HG03439 (cell line): ENCODE measurements around the gene ZBP1.
"Not testable (repeated sequence)": the region's sequence is repeated elsewhere in the genome, so short reads cannot be mapped to it uniquely, and the experiment has no call there.

Experiments used
- ATAC-seq: cut with Tn5 transposase; IDR thresholded peaks from one replicate; pipeline ENCODE4 v1.9.1; 2021; ENCODE audit warnings: mild to moderate bottlenecking, moderate library complexity; ENCODE audit not compliant: unreplicated experiment

ZBP1 gene

DNA sequence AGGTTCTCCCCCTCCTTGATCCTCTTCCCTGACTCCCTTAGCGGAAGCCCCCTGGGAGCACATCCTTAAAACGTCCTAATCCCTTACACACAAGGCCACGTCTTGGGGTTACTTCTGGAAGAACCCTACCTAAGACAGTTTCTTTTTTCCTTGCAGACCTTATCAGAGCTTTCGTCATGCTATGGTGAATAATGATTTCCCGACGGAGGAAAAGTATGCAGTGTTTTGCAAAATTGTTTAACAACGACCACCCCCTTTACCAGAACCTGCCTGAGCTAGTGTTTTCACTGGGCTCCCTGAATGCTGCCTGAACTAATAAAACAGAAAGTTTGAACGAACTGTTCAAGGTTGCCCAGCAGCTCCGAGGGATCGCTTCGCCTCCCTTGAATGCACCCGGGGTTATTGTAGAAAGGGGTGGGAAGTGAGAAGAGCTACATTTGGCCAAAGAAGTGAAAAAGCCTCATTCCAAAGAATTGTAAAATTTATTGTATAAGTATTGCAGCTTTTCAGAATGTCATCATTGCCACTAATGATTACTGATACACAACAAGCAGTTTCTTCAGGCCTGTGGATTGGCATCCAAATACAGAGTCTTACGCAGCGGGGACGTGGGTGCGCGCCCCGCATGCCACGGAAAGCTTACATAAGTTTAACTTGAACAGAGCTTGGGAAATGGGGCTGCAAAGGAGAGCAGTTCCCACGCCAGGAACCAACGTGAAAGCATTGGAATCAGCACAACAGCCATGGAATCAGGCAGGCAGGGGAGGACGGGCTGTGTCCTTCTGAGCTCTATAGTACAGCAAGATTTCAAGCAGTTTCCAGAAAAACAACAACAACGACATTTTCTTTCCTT, 27.9 kb upstream of the ZBP1 start:
- ATAC-seq: no peak

DNA sequence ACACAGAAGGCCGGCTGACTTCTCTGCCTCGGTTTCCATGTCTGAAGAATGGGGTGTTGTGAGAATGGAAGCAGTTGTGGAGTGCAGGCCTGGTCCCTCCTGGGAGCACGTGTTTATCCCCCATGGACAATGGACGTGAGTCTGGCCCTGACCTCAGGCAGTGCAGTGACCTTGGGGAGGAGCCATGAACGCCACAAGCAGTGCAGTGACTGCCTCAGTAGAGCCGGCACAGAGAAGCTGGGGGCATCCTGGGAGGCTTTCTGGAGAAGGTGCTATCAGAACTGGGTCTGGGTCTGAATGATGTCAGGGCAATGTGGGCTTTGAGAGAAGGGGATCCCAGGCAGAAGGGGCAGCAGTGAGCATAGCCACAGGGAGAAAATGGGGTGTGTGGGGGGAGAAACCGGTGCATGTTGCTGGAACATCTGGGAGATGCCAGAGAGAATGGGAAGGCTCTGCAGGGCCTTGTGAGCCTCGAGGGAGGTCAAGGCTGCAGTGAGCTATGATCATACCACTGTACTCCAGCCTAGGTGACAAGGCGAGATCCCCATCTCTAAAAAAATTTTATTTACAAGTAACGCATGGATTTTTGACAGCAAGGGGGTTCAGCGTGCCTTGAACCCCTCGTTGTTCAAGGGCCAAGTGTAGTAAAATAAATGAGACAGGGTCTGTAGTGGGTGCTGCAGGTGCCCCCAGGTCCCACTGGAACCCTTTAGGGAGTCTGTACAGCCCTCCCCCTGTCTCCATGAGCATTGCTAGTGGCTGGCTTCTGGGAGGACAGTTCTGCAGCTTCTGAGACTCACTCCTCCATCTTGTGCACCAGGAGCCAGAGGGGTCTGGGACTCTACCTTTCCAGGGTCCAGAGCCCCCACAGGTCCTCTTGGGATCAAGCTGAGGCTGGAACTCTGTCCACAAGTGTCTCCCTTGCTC, 27.0 kb upstream of the ZBP1 start:
- no peak for ATAC-seq

DNA sequence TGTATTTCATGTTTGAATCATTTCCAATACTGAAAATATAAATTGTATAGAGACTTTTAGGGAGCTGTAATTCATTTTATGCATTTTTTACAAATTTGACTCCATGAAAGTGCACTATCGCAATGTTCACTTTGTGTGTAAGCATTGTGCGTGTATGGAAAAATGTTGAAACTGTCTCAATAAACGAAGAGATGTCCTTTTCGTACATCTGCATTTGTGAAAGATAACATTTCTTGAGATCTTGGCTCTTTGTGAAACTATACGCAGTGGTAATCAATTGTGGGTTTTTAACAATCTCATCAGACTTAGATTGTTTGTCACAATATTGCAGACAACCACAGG, 18.6 kb upstream of the ZBP1 start:
- no peak for ATAC-seq

DNA sequence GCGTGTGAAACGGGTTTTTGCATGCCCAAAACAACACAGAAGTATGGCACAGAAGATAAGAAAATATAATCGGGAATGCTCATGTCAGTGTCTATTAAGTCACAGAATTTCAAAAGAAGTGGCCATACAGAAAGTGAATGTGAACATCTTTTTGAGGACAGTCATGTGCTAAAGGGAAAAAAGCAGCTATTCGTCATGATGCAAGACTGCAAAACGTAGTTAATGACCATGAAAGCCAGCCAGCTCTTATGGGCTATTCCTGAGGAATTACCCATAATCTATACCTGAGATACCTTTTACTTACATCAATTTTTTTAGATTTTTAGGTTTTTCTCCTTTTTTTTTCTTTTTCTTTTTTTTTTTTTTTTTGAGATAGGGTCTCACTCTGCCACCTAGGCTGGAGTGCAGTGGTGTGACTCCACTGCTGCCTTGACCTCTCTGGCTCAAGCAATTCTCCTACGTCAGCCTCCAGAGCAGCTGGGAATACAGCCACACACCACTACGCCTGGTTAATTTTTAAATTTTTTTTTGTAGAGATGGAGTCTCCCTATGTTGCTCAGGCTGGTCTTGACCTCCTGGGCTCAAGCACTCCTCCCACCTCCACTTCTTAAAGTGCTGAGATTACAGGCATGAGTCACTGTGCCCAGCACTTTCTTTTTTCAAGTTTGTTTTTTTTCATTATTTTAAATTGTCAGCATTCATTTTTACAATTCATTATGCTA, 18.1 kb upstream of the ZBP1 start:
- no peak for ATAC-seq

DNA sequence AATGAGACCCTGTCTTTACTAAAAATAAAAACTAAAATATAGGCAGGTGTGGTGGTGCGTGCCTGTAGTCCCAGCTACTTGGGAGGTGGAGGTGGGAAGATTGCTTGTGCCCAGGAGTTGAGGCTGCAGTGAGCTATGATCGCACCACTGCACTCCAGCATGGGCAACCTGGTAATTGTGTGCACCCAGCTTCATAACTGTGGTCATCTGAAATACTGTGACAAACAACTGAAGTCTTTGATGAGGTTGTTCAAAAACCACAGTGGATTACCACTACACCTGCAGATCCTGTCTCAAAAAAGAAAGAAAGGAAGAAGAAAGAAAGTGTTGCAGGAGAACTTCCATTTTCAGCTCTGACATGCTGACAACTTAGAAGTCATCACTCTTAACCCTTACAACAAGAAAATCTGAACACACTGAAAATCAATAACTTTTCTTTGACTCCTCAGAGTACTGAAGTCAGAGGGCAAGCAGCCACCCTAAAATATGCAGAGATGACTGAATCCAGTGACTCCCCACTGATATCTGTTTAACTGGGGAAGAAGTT, 13.8 kb upstream of the ZBP1 start:
- ATAC-seq: no peak

DNA sequence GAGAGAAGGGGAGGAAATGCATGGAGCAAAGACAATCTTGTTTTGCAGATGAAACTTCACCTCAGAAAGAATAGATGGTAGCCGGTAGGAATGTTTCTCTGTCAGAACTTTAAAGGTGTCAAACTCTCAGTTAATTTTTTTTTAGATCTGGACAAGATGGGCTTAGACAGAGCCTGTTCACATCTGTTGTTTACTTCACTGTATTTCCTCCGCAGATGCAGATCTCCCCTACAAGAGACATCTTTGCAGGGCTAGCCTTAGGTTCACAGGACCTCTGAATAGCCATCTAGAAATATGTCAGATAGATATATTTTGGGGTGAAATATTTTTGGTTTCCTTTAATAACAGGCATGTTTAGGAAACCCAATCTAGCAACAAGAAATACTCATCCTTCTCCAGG, 12.1 kb upstream of the ZBP1 start:
- no peak for ATAC-seq

DNA sequence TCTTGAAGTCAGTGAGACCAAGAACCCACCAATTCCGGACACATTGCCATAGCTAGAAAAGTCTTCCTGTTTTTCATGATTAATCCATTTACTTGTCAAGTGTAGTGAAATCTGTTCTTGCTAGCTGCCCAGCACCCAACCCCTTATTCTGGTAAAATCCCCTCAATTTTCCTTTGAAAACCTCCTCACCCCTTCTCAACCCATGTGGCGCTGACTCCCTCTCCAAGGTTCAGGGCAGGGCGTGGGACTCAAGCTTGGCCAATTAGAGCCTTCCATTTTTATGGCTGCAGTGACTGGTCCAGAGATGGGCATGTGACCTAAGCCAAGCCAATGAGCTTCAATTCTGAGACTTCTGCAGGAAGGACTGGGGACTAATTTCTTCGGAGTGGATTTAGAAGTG, 9.8 kb upstream of the ZBP1 start:
- ATAC-seq: no peak

DNA sequence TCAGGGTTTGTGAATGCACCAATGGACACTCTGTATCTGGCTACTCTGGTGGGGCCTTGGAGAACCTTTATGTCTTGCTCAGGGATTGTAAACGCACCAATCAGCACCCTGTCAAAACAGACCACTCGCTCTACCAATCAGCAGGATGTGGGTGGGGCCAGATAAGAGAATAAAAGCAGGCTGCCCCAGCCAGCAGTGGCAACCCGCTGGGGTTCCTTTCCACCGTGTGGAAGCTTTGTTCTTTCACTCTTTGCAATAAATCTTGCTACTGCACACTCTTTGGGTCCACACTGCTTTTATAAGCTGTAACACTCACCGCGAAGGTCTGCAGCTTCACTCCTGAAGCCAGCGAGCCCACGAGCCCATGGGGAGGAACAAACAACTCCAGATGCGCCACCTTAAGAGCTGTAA, 9.3 kb upstream of the ZBP1 start:
- not testable (repeated sequence) for ATAC-seq

DNA sequence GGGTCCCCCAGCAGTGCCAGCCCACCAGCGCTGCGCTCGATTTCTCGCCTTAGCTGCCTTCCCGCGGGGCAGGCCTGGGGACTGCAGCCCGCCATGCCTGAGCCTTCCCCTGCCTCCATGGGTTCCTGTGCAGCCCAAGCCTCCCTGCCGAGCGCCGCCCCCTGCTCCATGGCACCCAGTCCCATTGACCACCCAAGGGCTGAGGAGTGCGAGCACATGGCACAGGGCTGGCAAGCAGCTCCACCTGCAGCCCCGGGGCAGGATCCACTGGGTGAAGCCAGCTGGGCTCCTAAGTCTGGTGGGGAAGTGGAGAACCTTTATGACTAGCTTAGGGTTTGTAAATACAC, 8.7 kb upstream of the ZBP1 start:
- ATAC-seq: not testable (repeated sequence)

DNA sequence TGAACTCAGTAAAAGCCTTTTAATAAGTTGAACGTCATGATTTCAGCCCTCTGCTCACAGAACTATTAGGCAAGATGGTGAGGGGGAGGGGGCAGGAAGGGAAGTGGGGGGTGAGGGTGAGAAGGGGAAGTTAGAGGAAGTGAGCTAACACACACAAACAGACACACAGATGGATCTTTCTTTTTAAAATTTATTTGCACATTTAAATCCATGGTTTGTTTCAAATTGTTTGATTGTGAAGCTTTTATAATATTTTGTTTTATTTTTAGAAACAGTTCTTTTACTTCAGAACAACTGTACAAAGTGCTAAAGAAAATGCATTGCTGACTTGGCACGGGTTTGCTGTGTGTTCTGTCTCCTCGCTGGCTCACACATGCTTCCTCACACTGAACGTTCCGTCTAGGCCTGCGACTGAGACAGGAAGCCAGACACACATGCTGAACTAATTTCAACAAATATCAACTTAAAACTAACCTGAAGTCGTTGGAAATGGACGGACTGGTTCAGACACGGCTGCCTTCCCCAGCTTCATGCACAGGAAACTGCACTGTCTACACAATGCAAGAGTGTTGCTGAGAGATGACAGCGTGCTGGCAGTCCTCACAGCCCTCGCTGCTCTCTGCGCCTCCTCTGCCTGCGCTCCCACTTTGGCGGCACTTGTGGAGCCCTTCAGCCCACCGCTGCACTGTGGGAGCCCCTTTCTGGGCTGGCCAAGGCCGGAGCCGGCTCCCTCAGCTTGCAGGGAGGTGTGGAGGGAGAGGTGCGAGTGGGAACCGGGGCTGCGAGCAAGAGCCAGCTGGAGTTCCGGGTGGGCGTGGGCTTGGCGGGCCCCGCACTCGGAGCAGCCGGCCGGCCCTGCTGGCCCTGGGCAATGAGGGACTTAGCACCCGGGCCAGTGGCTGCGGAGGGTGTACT, 8.1 kb upstream of the ZBP1 start:
- ATAC-seq: no peak

DNA sequence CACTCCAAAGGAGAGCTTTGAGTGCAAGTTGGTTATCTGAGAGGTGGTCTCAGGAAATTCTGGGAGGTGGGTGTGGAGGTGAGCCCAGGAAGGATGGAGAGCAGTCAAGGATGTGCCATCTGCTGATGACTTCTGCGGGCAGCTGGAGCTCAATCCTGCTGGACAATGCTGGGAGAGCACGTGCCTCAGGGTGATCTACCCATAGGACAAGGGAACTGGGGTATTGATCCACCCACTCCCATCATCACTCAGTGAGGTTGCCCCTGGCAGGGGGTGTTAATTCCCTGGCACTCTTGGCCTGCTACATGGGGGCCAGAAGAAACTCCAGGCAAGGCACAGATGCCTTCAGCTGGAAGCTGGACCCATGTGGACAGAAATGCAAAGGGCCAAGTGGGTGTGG, 7.1 kb upstream of the ZBP1 start:
- ATAC-seq: no peak

DNA sequence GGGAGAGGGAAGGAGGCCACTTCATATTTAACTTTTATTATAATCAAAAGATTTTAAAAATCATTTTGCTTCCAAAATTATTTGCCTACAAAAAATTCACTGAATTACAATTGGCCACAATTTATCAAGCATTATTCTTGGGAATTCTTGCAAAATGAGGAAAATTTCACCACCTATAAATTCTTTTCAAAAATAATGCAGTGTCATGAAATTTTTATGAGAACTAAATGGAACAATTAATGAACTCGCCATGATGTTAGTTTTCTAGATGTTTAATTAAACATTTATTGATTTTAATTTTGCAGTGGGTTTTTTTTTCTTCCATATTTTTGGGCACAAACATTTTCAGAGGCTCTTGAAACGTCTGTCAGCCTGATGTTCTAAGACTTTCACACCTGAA, 5.8 kb upstream of the ZBP1 start:
- ATAC-seq: no peak

DNA sequence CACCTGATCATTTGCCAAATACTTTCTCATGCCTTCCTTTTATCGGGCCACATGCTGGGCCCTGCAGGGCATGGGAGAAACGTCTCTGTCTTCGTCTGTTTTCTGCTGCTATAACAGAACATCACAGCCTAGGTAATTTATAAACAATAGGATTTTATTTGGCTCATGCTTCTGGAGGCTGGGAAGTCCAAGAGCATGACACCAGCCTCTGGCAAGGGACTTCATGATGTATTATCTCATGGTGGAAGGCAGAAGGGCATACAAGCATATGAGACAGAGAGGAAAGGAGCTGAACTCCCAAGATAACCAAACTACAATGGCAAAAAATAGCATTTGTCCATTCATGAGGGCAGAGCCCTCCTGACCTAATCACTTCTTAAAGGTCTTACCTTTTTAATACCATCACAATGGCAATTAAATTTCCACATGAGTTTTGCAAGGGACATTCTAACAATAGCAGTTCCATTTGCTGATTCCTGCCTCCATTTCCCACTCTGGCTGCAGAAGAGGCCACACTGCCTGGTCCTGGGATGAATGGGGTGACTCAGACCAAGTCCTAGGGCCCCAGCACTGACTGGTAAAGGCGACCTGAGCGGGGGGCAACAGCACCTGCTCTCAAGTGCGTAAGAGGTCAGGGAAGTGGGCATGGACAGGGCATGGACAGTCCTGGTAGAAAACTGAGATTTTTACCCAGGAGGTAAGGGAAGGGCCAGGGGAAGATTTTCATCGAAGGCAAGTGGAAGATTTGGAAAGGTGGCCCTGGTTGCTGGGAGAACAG, 5.1 kb upstream of the ZBP1 start:
- ATAC-seq: no peak

DNA sequence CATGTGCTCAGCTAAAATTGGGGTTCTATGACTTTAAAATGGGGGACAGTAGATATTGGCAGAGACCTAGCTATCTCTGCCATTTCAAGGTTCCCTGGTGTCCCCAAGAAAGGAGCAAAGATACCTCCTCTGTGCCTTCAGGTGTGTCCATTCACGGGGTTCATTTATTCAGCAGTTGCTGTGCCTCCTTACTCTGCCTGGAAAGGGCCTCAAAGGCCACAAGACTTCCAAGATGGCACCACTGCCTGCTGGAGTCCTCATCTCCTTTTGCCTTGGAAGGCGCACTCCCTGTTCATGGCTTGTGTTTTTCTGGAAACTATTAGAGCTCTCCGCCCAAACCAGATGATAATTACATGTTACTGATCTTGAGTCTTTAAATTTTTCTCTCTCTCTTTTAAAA, 3.9 kb upstream of the ZBP1 start:
- no peak for ATAC-seq

DNA sequence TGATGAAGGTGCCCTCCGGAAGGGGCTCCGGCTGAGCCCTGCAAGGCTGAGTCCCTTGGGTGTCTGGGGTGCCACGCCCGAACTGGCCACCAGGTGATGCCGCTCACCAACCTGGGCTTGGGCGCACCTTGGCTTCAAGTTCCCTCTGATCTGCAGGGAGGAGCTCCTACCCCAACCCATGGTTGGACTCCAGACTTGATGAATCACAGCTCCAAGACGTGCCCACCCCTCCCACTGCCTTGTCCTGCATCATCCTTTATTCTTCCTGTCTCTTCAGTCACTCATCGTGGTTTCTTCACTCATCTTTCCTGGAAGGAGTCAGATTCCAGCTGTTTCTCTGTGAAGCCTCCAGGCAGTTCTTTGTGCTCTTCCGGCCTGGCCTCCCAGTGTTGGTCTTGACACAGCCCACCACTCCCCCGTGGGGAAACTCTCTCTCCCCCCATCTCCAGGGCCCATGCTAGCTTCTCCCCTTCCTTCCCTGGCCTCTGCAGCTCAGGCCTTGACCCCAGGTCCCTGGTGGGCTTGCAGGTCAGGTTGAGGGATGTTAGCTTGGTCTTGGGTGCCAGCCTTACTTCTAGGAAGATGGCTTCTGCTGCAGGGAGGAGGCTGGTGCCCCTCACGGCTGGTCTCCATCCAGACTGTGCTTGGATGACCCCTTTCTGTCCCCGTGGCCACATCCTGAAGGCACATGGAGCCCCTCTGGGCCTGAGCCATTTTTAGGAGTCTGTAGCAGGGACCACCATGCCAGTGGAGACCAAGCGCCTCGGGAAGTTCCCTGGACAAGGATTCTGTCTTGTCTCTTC, 2.6 kb upstream of the ZBP1 start:
- ATAC-seq: no peak

DNA sequence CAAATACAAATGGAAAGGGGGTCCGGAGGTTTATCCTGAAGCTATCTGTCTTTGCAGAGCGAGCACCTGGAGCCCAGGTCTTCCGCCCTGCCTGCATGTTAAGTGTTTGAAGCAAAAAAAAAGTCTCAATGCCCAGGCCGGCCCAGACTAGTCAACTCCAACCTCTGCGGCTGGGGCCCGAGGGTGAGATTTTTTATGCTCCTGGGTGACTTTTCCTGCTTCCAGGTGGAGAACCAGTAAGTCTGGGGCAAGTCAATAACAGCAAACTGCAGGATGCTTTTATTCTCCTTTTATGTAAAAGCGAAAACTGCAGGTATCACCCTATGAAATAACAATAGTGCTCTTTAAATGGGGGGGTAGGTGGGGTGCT, 2.0 kb upstream of the ZBP1 start:
- no peak for ATAC-seq

DNA sequence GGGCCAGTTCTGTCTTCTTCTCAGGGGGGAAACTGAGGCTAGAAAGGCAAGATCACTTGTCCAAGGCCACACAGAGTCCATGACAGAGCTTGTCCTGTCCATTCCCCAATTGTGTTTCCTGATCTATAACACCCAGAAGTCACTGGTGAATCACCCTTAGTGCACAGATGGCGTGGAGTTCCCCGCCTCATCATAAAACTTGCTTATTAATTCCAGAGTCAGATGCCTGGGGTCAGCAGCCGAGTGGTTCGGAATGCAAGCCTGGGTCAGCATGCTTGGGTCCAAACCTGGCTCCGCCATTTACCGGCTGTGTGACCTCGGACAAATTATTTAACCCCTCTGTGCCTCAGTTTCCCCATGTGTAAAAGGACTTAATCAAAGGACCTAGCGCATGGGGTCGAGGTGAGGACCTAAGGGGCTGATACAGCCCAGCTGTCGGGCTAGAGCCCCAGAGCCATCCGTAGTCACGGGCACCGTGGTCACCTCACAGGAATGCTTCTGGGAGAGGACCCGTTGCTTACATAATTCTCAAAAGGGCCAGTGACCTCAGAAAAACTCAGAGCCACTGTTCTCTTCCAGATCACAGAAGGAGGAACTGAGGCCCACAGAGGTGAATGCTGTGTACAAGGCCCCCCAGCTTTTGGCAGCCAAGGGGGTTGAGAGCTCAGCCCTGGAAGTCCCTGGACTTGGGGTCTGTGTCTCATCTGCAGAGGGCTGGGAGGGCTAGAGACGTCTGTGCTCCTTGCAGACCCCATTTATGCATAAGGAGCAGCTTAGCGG, 1.4 kb upstream of the ZBP1 start:
- ATAC-seq: no peak

DNA sequence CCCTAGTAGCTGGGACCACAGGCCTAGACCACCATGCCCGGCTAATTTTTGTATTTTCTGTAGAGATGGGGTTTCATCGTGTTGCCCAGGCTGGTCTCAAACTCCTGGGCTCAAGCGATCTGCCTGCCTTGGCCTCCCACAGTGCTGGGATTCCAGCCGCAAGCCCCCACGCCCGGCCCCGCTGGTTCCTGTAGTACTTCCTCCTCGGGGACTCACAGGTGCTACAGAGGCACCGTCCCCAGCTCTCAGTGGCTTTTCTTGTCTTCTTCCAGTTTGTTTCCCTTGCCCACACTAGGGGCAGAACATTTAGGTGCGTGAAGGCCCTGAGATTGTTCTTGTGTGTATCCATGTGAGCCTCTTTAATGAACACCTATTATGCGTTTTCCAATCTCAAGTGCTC, 773 bp upstream of the ZBP1 start:
- ATAC-seq: no peak
